SH-SY5Y (cell line): Measurements from ENCODE around the gene CTNNB1.

ENCODE experiments used
- GATA2 ChIP-seq: IDR thresholded peaks from 2 replicates; pipeline ENCODE4 v1.6.1; 2011; ENCODE audit warnings: mild to moderate bottlenecking, low read depth, low read length
- GATA3 ChIP-seq: IDR thresholded peaks from 2 replicates; pipeline ENCODE4 v1.6.1; 2011; ENCODE audit warnings: low read depth, mild to moderate bottlenecking, low read length, moderate library complexity

Gene CTNNB1

DNA sequence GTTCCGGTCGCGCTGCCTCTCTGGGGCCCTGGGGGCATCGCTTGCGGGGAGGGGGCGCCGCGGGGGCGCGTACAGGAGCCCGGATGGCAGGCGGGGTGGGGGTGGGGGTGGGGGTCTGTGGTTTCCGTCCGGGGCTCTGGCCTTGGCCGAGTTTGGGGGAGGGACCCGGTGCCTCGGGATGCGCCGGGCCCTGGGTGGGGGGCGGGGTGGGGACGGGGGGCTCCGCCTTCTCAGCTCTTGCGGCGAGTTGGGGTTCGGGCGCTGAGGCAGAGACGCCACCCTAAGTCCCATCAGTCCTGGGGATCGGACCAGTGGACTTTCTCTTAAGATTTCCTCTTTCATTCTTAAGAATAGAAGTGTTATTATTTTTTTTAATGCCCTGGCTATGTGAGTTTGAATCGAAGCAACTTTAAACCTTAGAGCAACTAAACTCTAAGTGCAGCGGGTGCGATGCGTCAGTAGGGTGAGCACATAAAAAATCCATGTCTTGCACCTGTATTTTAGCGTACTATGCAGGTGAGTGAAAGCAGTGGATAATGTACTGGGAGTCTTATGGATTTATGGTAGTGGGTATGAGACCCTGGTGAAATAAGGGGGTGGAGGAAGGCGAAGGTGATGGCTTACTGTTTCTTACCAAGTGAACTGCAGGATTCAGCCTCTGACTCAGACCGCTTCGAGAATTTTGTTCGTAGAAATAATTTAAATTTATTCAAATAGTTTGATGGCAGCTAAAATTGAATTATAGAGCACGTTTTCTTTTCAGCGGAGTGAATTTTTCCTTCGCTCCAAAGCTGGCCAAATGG, 762 bp downstream of the CTNNB1 start:
- TF ChIP-seq GATA2 (no peak), GATA3 (no peak)

DNA sequence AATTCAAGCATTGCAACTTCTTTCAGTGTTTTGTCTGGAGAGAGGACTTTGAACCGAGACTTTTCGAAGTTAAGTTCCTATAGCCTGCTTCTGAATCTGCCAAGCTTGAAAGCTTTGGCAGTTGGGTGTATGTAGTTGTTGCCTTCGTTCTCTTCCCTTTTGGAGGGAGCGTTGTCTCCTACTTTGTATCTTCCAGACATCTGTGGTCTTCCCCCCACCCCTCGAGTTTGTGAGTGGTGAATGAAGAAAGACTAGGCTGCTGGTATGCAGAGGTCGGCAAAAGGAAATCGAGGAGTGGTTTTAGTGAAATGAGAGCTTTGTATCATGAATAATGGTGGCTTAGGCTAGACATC, 1.3 kb downstream of the CTNNB1 start:
- no peak for TF ChIP-seq GATA2
- no peak for TF ChIP-seq GATA3

DNA sequence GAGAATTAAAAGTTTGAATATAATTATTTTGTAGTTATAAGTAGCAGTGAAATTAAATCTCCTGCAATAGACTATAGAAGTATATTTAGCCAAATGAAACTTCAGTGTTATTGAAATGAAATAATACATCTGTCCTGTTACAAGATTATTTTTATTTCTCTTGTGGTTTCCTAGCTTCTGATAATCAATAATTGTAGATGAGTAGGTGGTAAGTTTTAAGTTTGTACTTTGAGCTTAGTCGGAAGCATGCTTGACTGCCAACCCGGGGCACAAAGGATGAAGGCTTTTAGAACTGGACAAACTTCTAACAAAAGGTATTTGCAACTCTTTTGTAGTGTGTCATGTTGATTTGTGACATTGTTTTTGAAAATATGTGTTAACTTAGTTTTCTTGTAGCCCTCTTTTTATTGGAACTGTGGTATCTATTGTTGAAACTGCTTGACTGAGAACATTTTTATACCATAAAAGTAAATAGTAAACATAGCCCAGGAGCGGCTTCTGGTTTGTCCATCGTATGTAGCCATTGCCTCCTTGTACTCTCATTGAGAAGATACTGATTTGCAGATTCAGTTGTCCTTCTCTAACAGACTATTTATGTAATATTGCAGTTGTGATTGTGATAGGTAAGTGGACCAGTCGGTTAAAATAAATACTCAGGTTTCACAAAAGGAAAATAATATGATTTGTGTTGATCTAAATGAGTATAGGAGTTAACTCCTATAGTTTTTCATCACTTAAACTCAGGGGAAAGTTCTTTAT, 2.9 kb downstream of the CTNNB1 start:
- no peak for TF ChIP-seq GATA2
- TF ChIP-seq GATA3 = no peak

DNA sequence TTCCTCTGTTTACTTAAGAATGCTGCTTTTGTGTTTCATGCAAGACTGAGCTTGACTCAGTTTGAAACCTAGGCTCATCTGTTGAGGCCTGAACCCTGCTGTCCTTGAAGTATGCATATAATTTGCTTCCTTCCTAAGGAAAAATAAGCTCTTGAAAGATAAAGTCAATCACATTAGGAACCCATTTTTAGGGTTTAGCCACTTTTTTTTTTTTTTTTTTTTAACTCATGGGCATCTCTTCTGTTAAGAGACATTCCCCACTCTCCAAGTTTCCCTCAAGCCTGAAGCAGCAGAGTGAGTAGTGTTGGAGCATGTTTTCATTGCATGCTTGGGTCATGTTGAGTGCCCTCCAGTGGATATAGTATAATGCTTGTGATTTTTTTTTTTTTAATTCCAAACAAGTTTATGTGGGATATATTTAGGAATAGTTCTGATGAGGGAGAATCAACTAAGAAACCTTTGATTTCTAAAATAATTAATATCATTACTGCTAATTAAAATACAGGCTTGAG, 3.6 kb downstream of the CTNNB1 start:
- TF ChIP-seq GATA3 (no peak), GATA2 (no peak)

DNA sequence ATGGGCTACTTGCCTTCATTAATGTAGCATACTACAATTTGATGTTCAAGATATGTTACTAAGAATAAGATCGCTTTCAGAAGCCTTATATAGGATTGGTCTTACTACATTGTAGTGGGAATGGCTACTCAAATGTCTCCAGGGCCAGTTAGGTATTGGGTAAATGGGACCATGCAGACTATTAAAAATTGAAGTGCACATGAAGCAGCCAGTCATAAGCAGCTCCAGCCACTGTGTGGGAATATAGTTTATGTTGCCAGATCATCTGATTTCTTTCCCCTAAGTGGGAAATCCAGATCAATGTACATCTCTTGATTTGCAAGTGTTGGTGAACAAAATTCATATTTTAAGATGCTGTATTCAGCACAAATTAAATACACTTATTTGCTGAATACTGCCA, 5.1 kb downstream of the CTNNB1 start:
- TF ChIP-seq GATA3 = no peak
- TF ChIP-seq GATA2 = no peak

DNA sequence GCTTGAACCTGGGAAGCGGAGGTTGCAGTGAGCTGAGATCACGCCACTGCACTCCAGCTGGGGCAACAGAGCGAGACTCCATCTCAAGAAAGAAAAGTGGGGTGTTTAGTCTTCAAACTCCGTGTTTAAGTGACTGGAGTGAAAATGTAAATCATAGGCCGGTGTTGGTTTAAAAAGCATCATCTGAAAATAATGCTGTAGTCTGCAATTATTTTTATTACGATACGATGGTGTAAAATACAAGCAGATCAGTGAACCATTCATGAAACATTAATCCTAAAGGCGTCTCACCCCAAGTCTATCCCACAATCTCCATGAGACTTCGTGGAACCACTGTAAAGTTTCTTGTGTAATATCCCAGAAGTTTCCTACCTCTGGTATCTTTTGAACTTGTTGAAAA, 6.3 kb downstream of the CTNNB1 start:
- TF ChIP-seq GATA3 (no peak), GATA2 (no peak)

DNA sequence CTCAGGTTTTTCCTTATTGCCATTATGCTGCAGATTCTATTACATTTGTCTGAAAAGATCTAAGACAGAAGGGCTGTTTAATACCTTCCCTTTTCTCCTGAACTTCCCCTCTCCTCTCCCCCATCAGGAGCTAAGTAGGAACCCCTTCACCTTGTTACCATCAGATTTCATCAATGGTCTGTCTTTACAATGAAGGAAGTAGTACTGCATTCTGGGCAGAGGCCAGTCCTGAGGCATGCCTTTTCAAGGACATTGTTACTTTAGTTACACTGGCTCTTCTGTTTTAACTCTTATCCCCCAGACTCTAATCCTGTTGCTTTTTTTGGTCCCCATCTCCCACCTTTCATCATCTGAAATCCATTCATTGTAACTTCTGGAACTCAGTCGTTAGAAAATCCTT, 8.1 kb downstream of the CTNNB1 start:
- TF ChIP-seq GATA3 (no peak), GATA2 (no peak)

DNA sequence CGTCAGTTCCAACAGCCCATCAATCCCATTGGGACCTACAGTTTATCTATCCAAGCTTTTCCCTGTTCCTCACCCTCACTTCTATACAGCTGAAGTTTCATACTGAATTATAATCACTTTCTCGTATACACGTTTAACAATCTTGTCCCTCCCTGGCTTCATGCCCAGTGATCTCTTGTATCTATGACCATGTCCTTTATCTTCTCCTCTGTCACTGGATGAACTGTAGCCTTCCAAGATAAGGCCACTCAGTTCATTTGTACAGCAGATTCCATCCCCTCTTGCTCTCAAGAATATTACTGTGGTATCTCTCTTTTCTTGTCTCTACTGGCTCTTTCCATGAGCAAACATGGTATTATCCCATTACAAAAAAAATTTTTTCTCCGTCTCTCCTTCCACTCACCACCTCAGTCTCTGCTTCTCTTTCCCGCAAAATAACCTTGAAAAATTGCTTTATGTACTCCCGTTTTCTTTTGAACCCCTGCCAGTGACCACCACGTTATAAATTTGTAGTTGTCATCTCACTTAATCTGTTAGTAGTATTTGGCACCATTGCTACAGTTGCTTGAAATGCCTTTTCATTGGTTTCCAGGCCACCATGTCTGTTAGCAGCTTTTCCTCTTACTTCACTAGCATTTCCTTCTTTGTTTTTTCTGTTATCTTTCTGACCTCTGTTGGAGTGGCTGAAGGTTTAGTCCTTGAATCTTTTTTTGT, 9.4 kb downstream of the CTNNB1 start:
- TF ChIP-seq GATA3 (no peak), GATA2 (no peak)

DNA sequence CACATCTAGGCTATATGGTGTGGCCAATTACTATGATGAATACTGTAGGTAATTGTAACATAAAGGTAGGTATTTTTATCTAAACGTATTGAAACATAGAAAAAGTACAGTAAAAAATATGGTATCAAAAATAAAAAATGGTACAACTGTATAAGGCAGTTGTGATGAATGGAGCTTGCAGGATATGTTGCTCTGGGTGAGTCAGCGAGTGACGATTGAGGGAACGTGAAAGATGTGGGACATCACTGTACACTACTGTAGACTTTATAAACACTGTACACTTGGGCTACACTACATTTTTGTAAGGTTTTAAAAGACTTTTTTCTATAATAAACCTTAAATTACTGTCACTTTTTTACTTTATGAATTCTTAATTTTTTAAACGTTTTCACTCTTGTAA, 10.3 kb downstream of the CTNNB1 start:
- no peak for TF ChIP-seq GATA3
- TF ChIP-seq GATA2 = no peak

DNA sequence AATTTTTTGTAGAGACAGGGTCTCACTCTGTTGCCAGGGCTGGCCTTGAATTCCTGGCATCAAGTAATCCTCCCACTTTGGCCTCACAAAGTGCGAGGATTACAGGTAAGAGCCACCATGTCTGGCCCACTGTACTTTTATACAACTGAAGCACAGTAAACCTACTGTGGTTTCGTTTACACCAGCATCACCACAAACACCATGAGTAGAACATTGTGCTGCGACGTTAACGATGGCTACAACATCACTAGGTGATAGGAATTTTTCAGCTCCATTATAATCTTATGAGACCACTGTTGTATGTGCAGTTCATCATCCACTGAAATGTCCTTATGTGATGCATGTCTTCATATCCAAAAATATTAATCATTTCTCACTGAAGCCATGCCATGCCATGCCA, 11.7 kb downstream of the CTNNB1 start:
- no peak for TF ChIP-seq GATA2
- TF ChIP-seq GATA3 = no peak

DNA sequence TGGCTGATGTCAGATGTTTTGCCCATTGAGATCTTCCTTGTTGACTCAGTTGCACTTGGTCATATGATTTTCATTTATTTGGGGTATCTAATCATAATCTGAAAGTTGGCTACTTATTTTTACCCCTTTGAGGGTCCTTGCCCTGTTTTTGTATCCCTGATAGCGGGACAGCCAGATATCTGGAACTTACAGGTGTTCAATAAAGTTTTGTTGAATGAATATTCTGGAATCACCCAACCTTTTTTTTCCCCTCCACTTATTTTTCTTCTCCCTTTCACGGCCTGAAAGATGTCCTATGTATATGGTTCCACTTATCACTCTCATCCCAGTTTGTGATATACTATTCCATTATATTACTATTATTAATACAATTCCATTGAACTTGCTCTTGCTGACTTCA, 12.8 kb downstream of the CTNNB1 start:
- TF ChIP-seq GATA2 = no peak
- no peak for TF ChIP-seq GATA3

DNA sequence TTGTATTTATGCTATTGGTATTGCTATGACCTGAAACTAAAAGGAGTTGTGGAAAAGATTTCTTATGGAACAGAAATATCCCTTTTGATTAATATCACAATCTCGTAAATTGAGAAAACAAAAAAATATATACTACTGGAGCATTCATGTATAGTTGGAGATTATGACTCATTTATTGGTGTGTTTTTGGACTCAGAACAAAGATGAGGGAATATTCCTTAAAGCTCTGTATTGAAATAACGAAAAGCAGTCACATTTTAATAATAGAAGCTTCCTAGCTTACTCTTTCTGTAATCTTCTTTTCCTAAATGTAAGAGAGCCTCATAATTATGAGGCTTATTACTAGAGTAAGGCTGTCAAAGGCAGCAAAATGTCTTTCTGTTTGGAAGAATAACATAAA, 14.3 kb downstream of the CTNNB1 start:
- TF ChIP-seq GATA2 (no peak), GATA3 (no peak)

DNA sequence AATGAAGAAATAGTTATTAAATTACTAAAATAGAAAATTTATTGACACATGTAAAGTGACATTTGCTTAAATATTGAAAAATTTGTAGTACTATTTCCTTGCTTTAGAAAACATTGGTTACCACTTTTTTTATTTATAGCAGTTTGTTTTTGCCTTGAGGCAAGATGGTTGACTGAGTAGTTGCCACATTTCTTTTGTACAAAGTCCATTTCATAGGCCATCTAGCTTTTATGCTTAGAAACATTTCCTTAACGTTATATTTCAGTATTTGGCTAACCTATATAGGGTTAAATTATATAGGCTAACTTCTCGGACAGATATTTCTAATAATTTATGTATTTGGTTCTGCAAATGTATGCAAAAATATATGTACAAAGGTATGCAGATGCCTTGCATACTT, 17.1 kb downstream of the CTNNB1 start:
- TF ChIP-seq GATA2 (no peak), GATA3 (no peak)

DNA sequence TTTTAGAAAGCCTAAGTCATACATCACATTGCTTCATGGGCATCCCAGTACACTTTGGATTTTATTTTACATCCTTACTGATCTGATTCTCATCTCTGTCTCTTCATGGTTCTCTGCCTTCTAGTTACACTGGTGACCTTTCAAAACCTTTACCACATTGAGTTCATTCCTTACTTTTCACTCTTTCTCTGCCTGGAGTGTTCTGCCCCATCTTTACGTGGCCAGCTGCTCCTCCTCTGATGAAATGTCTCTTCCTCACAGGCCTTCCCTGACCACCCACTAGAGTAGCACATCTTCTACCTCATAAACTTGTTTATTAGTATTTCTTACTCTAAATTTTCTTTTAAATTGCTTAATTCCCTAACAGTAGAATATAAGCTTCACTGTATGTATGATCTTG, 17.7 kb downstream of the CTNNB1 start:
- TF ChIP-seq GATA2 (no peak), GATA3 (no peak)

DNA sequence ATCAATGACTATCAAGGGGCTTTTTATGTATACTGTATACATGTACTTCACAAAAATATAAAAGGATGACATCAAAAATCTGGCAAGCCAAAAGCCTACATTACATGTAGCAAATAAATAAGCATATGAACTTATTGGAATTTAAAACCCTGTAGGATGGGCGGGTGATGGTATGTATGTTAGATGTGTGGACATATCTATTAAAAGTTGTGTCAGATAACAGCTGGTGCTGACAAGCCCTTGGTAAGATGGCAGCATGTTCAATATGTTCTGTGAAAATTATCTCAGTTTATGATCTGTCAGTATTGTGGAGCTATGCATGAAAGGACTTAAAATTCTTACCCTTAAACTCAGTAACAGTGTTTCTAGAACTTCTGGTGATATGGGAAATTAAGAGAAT, 20.1 kb downstream of the CTNNB1 start:
- TF ChIP-seq GATA2 = no peak
- no peak for TF ChIP-seq GATA3
